GM18858 (cell line): ENCODE measurements around the gene SYT9.
A peak's percentile ranks its signal among the peaks of the same experiment; 100 is the strongest.

Experiments used
- ATAC-seq: cut with Tn5 transposase; IDR thresholded peaks from one replicate; pipeline ENCODE4 v1.9.1; 2021; ENCODE audit not compliant: unreplicated experiment

Gene SYT9

GRCh38 chr11:7422544-7423331 is 171.0 kb downstream of the SYT9 start:
- ATAC-seq: peak; percentile 42

- no peak for ATAC-seq
These were observed 172.2 kb downstream of the SYT9 start for GRCh38 chr11:7423946-7424345.

- no peak for ATAC-seq
These were observed 176.0 kb downstream of the SYT9 start for GRCh38 chr11:7427733-7428132.

GRCh38 chr11:7428196-7428595 is 176.5 kb downstream of the SYT9 start:
- no peak for ATAC-seq

- no peak for ATAC-seq
These were observed 178.8 kb downstream of the SYT9 start for GRCh38 chr11:7430496-7430895.

GRCh38 chr11:7435176-7435575 is 183.5 kb downstream of the SYT9 start:
- ATAC-seq: no peak

- ATAC-seq: no peak
These were observed 184.4 kb downstream of the SYT9 start for GRCh38 chr11:7436146-7436545.

- peak; percentile 81 for ATAC-seq
These were observed 185.0 kb downstream of the SYT9 start for GRCh38 chr11:7436657-7437056.

GRCh38 chr11:7437696-7438095 is 186.0 kb downstream of the SYT9 start:
- no peak for ATAC-seq

GRCh38 chr11:7439746-7440320 is 188.1 kb downstream of the SYT9 start:
- ATAC-seq: no peak

GRCh38 chr11:7442588-7443215 is 191.0 kb downstream of the SYT9 start:
- ATAC-seq: peak; percentile 84

- ATAC-seq: no peak
These were observed 192.6 kb downstream of the SYT9 start for GRCh38 chr11:7444091-7444981.

GRCh38 chr11:7445564-7445963 is 193.9 kb downstream of the SYT9 start:
- ATAC-seq: no peak

GRCh38 chr11:7448201-7448600 is 196.5 kb downstream of the SYT9 start:
- ATAC-seq: no peak

GRCh38 chr11:7449211-7449840 is 197.6 kb downstream of the SYT9 start:
- no peak for ATAC-seq

GRCh38 chr11:7449841-7450214 is 198.1 kb downstream of the SYT9 start:
- ATAC-seq: no peak

- no peak for ATAC-seq
These were observed 199.1 kb downstream of the SYT9 start for GRCh38 chr11:7450836-7451235.

- ATAC-seq: no peak
These were observed 199.8 kb downstream of the SYT9 start for GRCh38 chr11:7451520-7451919.

GRCh38 chr11:7451952-7452494 is 200.3 kb downstream of the SYT9 start:
- no peak for ATAC-seq

- ATAC-seq: no peak
These were observed 203.2 kb downstream of the SYT9 start for GRCh38 chr11:7454854-7455253.

GRCh38 chr11:7457211-7457610 is 205.5 kb downstream of the SYT9 start:
- ATAC-seq: no peak
